HG03460 (cell line): ENCODE results near the gene RFPL3.
"Not testable (repeated sequence)": the region's sequence is repeated elsewhere in the genome, so short reads cannot be mapped to it uniquely, and the experiment has no call there.

Experiments used
- ATAC-seq: cut with Tn5 transposase; IDR thresholded peaks from one replicate; pipeline ENCODE4 v1.9.1; 2021; ENCODE audit not compliant: unreplicated experiment

Gene RFPL3

GRCh38 chr22:32329202-32329645 lies 28.4 kb upstream of the RFPL3 start:
- ATAC-seq, result no peak

GRCh38 chr22:32331236-32331917 lies 26.3 kb upstream of the RFPL3 start:
- no peak for ATAC-seq

- ATAC-seq, result no peak
Measured at GRCh38 chr22:32331918-32332725, 25.5 kb upstream of the RFPL3 start.

DNA sequence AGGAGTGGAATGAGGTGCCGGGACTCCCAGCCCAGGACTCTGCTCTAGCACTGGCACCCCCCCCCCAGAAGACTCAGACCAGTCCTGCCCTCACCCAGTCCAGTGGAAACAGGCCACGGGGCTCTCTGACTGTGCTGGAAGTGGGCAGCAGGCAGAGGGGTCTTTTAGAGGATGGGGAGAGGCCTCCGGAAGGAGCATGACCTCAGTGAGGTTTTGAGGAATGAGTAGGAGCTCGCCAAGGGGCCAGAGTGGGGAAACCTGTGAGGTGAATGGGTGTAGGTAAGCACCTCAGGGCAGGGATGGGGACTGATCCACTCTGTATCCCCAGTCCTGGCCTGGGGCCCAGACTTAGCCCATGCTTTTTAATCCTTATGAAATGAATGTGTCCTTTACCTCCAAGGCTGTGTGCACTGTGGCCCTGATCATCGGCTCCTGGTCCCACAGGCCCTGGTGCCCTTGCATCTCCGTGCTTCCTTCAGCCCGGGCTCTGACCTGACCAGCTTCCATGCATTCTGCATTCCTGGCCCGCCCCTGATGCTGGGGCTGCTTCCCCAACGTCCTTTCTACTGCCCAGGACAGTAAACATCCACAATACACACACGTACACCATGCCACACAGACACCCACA lies 24.4 kb upstream of the RFPL3 start:
- ATAC-seq, result no peak

GRCh38 chr22:32333769-32334659 lies 23.7 kb upstream of the RFPL3 start:
- no peak for ATAC-seq

GRCh38 chr22:32334660-32335365 lies 22.9 kb upstream of the RFPL3 start:
- no peak for ATAC-seq

GRCh38 chr22:32335471-32335870 lies 22.2 kb upstream of the RFPL3 start:
- ATAC-seq, result no peak

DNA sequence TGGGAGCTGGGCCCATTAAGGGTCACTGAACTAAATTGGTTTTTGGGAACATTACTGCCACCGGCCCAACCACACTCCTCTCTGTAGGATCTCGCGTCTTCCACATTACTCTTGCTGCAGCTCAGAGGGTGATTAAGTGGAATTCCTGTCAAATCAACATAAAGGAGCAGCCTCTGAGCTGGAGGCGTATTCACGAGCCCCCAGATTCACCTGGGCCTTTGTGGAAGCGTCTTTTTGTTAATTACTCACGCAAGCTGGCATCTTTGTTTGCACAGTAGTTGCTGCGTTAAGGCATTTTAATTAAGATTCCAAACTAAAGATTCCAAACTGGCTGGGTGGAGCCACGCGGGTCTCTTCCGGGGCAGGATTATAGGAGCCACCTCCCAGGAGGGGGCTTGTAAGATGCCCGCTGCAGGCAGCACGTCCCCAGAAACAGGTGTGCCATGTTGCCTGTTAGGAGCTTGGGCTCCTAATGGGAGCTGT lies 21.5 kb upstream of the RFPL3 start:
- ATAC-seq, result no peak

GRCh38 chr22:32336771-32337424 lies 20.8 kb upstream of the RFPL3 start:
- ATAC-seq, result no peak

- not testable (repeated sequence) for ATAC-seq
Measured at GRCh38 chr22:32337425-32337824, 20.2 kb upstream of the RFPL3 start.

GRCh38 chr22:32338757-32339156 lies 18.9 kb upstream of the RFPL3 start:
- ATAC-seq, result no peak

GRCh38 chr22:32339190-32340012 lies 18.3 kb upstream of the RFPL3 start:
- no peak for ATAC-seq

- ATAC-seq, result no peak
Measured at GRCh38 chr22:32340411-32340810, 17.3 kb upstream of the RFPL3 start.

GRCh38 chr22:32341122-32341740 lies 16.4 kb upstream of the RFPL3 start:
- no peak for ATAC-seq

DNA sequence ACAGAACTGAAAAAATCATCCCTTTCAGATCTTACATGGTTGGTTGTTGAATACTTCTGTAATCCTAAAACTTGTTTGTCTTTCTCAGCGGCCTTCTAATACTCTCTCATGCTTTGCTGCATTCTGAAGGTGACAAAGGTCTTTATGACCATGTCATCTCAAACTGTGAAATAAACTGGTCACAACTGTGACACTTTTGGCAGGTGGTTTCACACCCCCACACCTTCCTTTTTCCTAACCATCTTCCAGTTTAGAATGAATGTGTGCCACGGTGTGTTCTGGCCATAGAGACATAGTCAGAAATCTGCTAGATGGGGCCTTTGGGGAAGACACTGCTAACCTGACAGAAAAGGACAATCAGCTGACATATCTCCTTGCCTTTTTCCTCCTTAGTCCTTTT lies 14.7 kb upstream of the RFPL3 start:
- ATAC-seq, result no peak

DNA sequence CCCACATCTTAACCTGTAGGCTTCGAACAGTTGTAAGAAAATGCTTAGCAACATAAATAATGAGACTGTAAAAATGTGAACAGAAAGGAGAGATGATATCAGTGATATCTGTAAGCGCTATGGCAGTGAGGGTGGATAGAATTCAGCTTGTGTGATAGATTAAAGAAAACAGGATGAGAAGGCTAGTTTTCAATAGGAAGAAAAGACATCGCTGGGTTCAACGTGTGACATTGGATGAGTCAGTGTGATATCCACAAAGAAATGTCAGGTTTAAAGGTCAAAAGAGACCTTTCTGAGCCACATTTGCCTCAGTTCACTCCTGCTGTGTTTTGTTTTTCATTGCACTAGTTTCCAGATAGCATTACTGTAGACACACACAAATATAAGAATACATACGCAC lies 13.7 kb upstream of the RFPL3 start:
- no peak for ATAC-seq

DNA sequence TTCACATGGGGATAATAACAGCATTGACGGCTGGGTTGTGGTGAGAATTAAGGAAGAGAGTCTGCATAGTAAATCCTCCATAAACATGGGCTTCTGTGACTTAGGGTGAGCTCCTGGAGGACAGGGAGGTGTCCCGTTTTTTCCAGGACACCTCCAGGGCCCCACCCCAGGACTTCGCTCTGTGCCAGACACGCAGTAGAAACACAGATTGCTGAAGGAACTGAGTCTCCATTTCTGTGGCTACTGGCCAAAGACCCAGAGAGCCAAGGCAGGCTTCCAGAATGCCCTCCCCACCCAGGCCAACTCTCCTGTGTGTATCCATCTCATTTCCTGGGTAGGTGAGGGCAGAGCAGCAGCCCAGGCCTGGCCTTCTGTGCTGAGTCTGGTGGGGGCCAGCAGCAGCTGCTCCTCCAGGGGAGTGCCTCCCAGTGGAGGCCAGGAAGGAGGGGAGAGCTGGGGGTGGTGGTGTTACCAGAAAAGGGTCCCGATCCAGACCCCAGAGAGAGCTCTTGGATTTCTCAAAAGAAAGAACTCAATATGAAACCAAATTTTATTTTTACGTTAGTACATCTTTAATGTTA lies 9.5 kb upstream of the RFPL3 start:
- no peak for ATAC-seq

DNA sequence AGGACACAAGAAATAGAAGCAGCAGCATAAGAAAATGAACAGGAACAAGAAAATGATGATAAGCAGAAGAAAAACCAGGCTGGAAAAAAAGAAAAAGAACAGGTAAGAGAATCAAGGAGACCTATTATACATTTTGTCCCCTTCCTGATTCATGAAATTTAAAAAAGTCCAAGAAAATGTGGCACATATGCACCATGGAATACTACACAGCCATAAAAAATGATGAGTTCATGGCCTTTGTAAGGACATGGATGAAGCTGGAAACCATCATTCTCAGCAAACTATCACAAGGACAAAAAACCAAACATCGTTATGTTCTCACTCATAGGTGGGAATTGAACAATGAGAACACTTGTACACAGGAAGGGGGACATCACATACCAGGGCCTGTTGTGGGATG lies 5.8 kb upstream of the RFPL3 start:
- not testable (repeated sequence) for ATAC-seq
